ENCODE data around the gene FUBP1.

GRCh38 chr1:77953907-77954306 is 25.0 kb downstream of the FUBP1 start:
- TF ChIP-seq CTCF (IDR thresholded peaks at IDR 0.05) = no peak
- TF ChIP-seq ELF1 (IDR thresholded peaks at IDR 0.05) = no peak
- no peak for TF ChIP-seq RFX5 (IDR thresholded peaks at IDR 0.05; ENCODE audit: low read length)
- TF ChIP-seq NRF1 (IDR thresholded peaks at IDR 0.05; ENCODE audit: low read depth, low read length) = no peak
- no peak for TF ChIP-seq EP300 (IDR thresholded peaks at IDR 0.05; ENCODE audit: borderline replicate concordance in 1 of 2, low read depth in 1 of 2, low read length in 1 of 2)
- no peak for TF ChIP-seq FOSL2 (IDR thresholded peaks at IDR 0.05; ENCODE audit: borderline replicate concordance, low read depth)
- no peak for TF ChIP-seq PBX3 (IDR thresholded peaks at IDR 0.05)
- no peak for TF ChIP-seq CHD2 (IDR thresholded peaks at IDR 0.05; ENCODE audit: low read length, partially characterized antibody)
- no peak for TF ChIP-seq GABPA (IDR thresholded peaks at IDR 0.05; ENCODE audit: low read depth)
- no peak for TF ChIP-seq POLR2AphosphoS5 (IDR thresholded peaks at IDR 0.05; ENCODE audit: low read depth, low read length)
- TF ChIP-seq RXRA (IDR thresholded peaks at IDR 0.05; ENCODE audit: borderline replicate concordance, low read depth) = no peak
- TF ChIP-seq EZH2phosphoT487 (IDR thresholded peaks at IDR 0.05; ENCODE audit: borderline replicate concordance, low read depth) = no peak
